CD8-positive, alpha-beta memory T cell (primary cell): ENCODE results near the gene EBLN1. TPM values are rescaled to one million over a fixed set of nuclear protein-coding genes. Genes with fewer than 3 reads are reported as not detected.

ENCODE experiments used
- CTCF ChIA-PET: fragments of 350-600 bp; sonication (Branson Sonifier 250); formaldehyde crosslinking; loops from one replicate; lab custom pipeline; 2021; ENCODE audit warnings: antibody characterized with exemption; lab: Charles Lee
- POLR2A ChIA-PET: fragments of 350-600 bp; sonication (Branson Sonifier 250); formaldehyde crosslinking; loops from one replicate; lab custom pipeline; 2021; ENCODE audit warnings: antibody characterized with exemption; lab: Charles Lee
- DNase-seq, 5 donors: peaks; one replicate each; pipeline versions ENCODE4 v3.0.0 to v3.0.0-alpha.2; 2020 to 2022; ENCODE audit warnings: mixed read lengths in 1 of 5
- H3K27ac ChIP-seq: one replicate; pipeline ENCODE4 v1.7.0; 2013; ENCODE audit warnings: low read depth, mild to moderate bottlenecking, low read length, moderate library complexity
- H3K27me3 ChIP-seq: 2 replicates; pipeline ENCODE4 v1.7.0; 2013; ENCODE audit warnings: low read length, mild to moderate bottlenecking; ENCODE audit not compliant: insufficient read depth, poor library complexity, severe bottlenecking
- H3K36me3 ChIP-seq: 2 replicates; pipeline ENCODE4 v1.7.0; 2013; ENCODE audit warnings: mild to moderate bottlenecking, low read length, moderate library complexity; ENCODE audit not compliant: insufficient read depth
- H3K4me1 ChIP-seq: 2 replicates; pipeline ENCODE4 v1.7.0; 2013; ENCODE audit warnings: mild to moderate bottlenecking, low read length, moderate library complexity; ENCODE audit not compliant: insufficient read depth
- H3K4me3 ChIP-seq: 2 replicates; pipeline ENCODE4 v1.7.0; 2013; ENCODE audit warnings: mild to moderate bottlenecking, low read length
- H3K9me3 ChIP-seq: 2 replicates; pipeline ENCODE4 v1.7.0; 2013; ENCODE audit warnings: mild to moderate bottlenecking, low read length
- H3K27ac Mint-ChIP-seq, 8 donors: one replicate each; pipeline ENCODE4 v1.8.0; 2020 to 2021; ENCODE audit warnings: mixed read lengths in 8 of 8, mild to moderate bottlenecking in 6 of 8, inconsistent platforms in 3 of 8, moderate library complexity in 3 of 8
- H3K27me3 Mint-ChIP-seq, 2 donors: one replicate each; pipeline ENCODE4 v1.8.0; 2020 to 2021; ENCODE audit warnings: mixed read lengths in 2 of 2, mild to moderate bottlenecking in 1 of 2, moderate library complexity in 1 of 2
- H3K36me3 Mint-ChIP-seq, 3 donors: one replicate each; pipeline ENCODE4 v1.8.0; 2020 to 2021; ENCODE audit warnings: mixed read lengths in 3 of 3, inconsistent platforms in 1 of 3, mild to moderate bottlenecking in 1 of 3
- H3K4me1 Mint-ChIP-seq, 3 donors: one replicate each; pipeline ENCODE4 v1.8.0; 2020 to 2021; ENCODE audit warnings: mixed read lengths in 3 of 3, inconsistent platforms in 1 of 3, mild to moderate bottlenecking in 1 of 3
- H3K4me3 Mint-ChIP-seq, 7 donors: one replicate each; pipeline ENCODE4 v1.8.0; 2020 to 2021; ENCODE audit warnings: mixed read lengths in 7 of 7, mild to moderate bottlenecking in 6 of 7, moderate library complexity in 4 of 7, inconsistent platforms in 2 of 7
- H3K9me3 Mint-ChIP-seq, 5 donors: one replicate each; pipeline ENCODE4 v1.8.0; 2020 to 2022; ENCODE audit warnings: mixed read lengths in 5 of 5, mild to moderate bottlenecking in 3 of 5, moderate library complexity in 2 of 5, inconsistent platforms in 1 of 5
- polyA plus RNA-seq: library from polyadenylated mRNA; unstranded; fragments of 300-500 nt; fragmentation: Illumina TruSeq; gene quantifications from one replicate; pipeline ENCODE4 v1.2.3, GENCODE V29; 2021
- total RNA-seq, 2 experiments: library from RNA; stranded (reverse); gene quantifications; one replicate each; pipeline ENCODE4 v1.2.3, GENCODE V29; 2021

The EBLN1 gene
- total and polyA plus RNA-seq, 3 experiments from 2014 or later: not detected

GRCh38 chr10:22193945-22194344 lies 23.9 kb downstream of the EBLN1 start:
- no peak overlapping the region for H3K4me3 ChIP-seq
- CTCF ChIA-PET: no interaction called here
- no peaks in the 10 kb centered on the region for H3K36me3 Mint-ChIP-seq
- no peak for DNase-seq
- no peaks in the 10 kb centered on the region for H3K36me3 ChIP-seq
- no peak overlapping the region for H3K27ac Mint-ChIP-seq
- no peak overlapping the region for H3K27ac ChIP-seq
- H3K27me3 Mint-ChIP-seq: peaks cover 7 to 16% of the 10 kb centered on the region in 2 donors
- no peaks in the 10 kb centered on the region for H3K4me1 Mint-ChIP-seq
- no peak overlapping the region for H3K4me3 Mint-ChIP-seq
- H3K27me3 ChIP-seq: no peaks in the 10 kb centered on the region
- no peaks in the 10 kb centered on the region for H3K4me1 ChIP-seq
- no peaks in the 10 kb centered on the region for H3K9me3 ChIP-seq
- no peaks in the 10 kb centered on the region for H3K9me3 Mint-ChIP-seq
- POLR2A ChIA-PET: interaction anchor here (0.7 kb wide), 1 partner anchor 62 kb away, joined by 8 read pairs; no protein-coding TSS in a partner anchor

GRCh38 chr10:22185586-22185985 lies 32.2 kb downstream of the EBLN1 start:
- Histone ChIP-seq H3K4me3 (no peak overlapping the region), H3K9me3 (no peaks in the 10 kb centered on the region), H3K27ac (no peak overlapping the region), H3K27me3 (peaks cover 5% of the 10 kb centered on the region), H3K4me1 (no peaks in the 10 kb centered on the region), H3K36me3 (no peaks in the 10 kb centered on the region)
- H3K27ac Mint-ChIP-seq: no peak overlapping the region
- H3K4me1 Mint-ChIP-seq: no peaks in the 10 kb centered on the region
- POLR2A ChIA-PET: no interaction called here
- CTCF ChIA-PET: no interaction called here
- no peak for DNase-seq
- no peaks in the 10 kb centered on the region for H3K36me3 Mint-ChIP-seq
- H3K27me3 Mint-ChIP-seq: peaks cover 20 to 40% of the 10 kb centered on the region in 2 donors
- peaks cover 0 to 7% (median 3%) of the 10 kb centered on the region in 5 donors for H3K9me3 Mint-ChIP-seq
- no peak overlapping the region for H3K4me3 Mint-ChIP-seq

- DNase-seq: no peak
- CTCF ChIA-PET: no interaction called here
- POLR2A ChIA-PET: no interaction called here
Measured at GRCh38 chr10:22183771-22184461, 33.9 kb downstream of the EBLN1 start.

GRCh38 chr10:22180724-22181123 lies 37.1 kb downstream of the EBLN1 start:
- CTCF ChIA-PET: no interaction called here
- POLR2A ChIA-PET: no interaction called here
- no peaks in the 10 kb centered on the region for H3K36me3 Mint-ChIP-seq

More at GRCh38 chr10:22183771-22184461, 33.9 kb downstream of the EBLN1 start:
- Mint-ChIP-seq H3K36me3 (no peaks in the 10 kb centered on the region), H3K4me1 (no peaks in the 10 kb centered on the region), H3K27me3 (peaks cover 22 to 43% of the 10 kb centered on the region in 2 donors), H3K4me3 (no peak overlapping the region), H3K9me3 (peaks cover 0 to 14% (median 6%) of the 10 kb centered on the region in 5 donors), H3K27ac (no peak overlapping the region)
- no peaks in the 10 kb centered on the region for H3K36me3 ChIP-seq
- H3K27me3 ChIP-seq: peaks cover 5% of the 10 kb centered on the region
- H3K4me1 ChIP-seq: no peaks in the 10 kb centered on the region
- no peak overlapping the region for H3K27ac ChIP-seq
- no peaks in the 10 kb centered on the region for H3K9me3 ChIP-seq
- H3K4me3 ChIP-seq: no peak overlapping the region

GRCh38 chr10:22174442-22174841 lies 43.4 kb downstream of the EBLN1 start:
- POLR2A ChIA-PET: no interaction called here
- no peaks in the 10 kb centered on the region for H3K4me1 Mint-ChIP-seq
- H3K4me3 ChIP-seq: no peak overlapping the region
- DNase-seq: no peak
- H3K27me3 Mint-ChIP-seq: peaks cover 20 to 52% of the 10 kb centered on the region in 2 donors
- H3K36me3 ChIP-seq: no peaks in the 10 kb centered on the region
- peaks cover 5% of the 10 kb centered on the region for H3K27me3 ChIP-seq
- CTCF ChIA-PET: no interaction called here
- H3K9me3 Mint-ChIP-seq: peaks cover 16 to 21% (median 17%) of the 10 kb centered on the region in 5 donors
- no peak overlapping the region for H3K27ac ChIP-seq
- no peak overlapping the region for H3K4me3 Mint-ChIP-seq
- H3K4me1 ChIP-seq: no peaks in the 10 kb centered on the region
- H3K27ac Mint-ChIP-seq: no peak overlapping the region
- no peaks in the 10 kb centered on the region for H3K9me3 ChIP-seq
- peaks cover 0 to 11% (median 0%) of the 10 kb centered on the region in 3 donors for H3K36me3 Mint-ChIP-seq

More at GRCh38 chr10:22180724-22181123, 37.1 kb downstream of the EBLN1 start:
- no peak overlapping the region for H3K27ac Mint-ChIP-seq
- Histone ChIP-seq H3K36me3 (no peaks in the 10 kb centered on the region), H3K27me3 (no peaks in the 10 kb centered on the region), H3K4me3 (no peak overlapping the region), H3K9me3 (no peaks in the 10 kb centered on the region), H3K4me1 (no peaks in the 10 kb centered on the region), H3K27ac (no peak overlapping the region)
- H3K4me3 Mint-ChIP-seq: no peak overlapping the region
- no peaks in the 10 kb centered on the region for H3K4me1 Mint-ChIP-seq
- no peak for DNase-seq
- peaks cover 21 to 50% of the 10 kb centered on the region in 2 donors for H3K27me3 Mint-ChIP-seq
- peaks cover 2 to 14% (median 6%) of the 10 kb centered on the region in 5 donors for H3K9me3 Mint-ChIP-seq

- DNase-seq: no peak
- no peaks in the 10 kb centered on the region for H3K4me1 Mint-ChIP-seq
- peaks cover 16 to 51% of the 10 kb centered on the region in 2 donors for H3K27me3 Mint-ChIP-seq
- H3K9me3 ChIP-seq: no peaks in the 10 kb centered on the region
- H3K36me3 Mint-ChIP-seq: peaks cover 0 to 16% (median 0%) of the 10 kb centered on the region in 3 donors
- ChIA-PET POLR2A (no interaction called here), CTCF (no interaction called here)
- no peak overlapping the region for H3K27ac ChIP-seq
- H3K9me3 Mint-ChIP-seq: peaks cover 19 to 25% (median 21%) of the 10 kb centered on the region in 5 donors
- H3K4me3 Mint-ChIP-seq: no peak overlapping the region
- H3K27ac Mint-ChIP-seq: no peak overlapping the region
- no peaks in the 10 kb centered on the region for H3K4me1 ChIP-seq
- no peaks in the 10 kb centered on the region for H3K36me3 ChIP-seq
- no peak overlapping the region for H3K4me3 ChIP-seq
- H3K27me3 ChIP-seq: peaks cover 5% of the 10 kb centered on the region
Measured at GRCh38 chr10:22171131-22171530, 46.7 kb downstream of the EBLN1 start.

GRCh38 chr10:22170582-22170981 lies 47.2 kb downstream of the EBLN1 start:
- DNase-seq: no peak
- no peak overlapping the region for H3K4me3 ChIP-seq
- H3K9me3 ChIP-seq: no peaks in the 10 kb centered on the region
- no peaks in the 10 kb centered on the region for H3K36me3 ChIP-seq
- ChIA-PET POLR2A (no interaction called here), CTCF (no interaction called here)
- no peaks in the 10 kb centered on the region for H3K4me1 ChIP-seq
- Mint-ChIP-seq H3K27ac (no peak overlapping the region), H3K4me3 (no peak overlapping the region), H3K36me3 (peaks cover 0 to 16% (median 0%) of the 10 kb centered on the region in 3 donors), H3K4me1 (no peaks in the 10 kb centered on the region), H3K9me3 (peaks cover 19 to 25% (median 21%) of the 10 kb centered on the region in 5 donors), H3K27me3 (peaks cover 16 to 49% of the 10 kb centered on the region in 2 donors)
- peaks cover 5% of the 10 kb centered on the region for H3K27me3 ChIP-seq
- H3K27ac ChIP-seq: no peak overlapping the region

GRCh38 chr10:22159979-22160378 lies 57.8 kb downstream of the EBLN1 start:
- Mint-ChIP-seq H3K27me3 (peaks cover 5 to 18% of the 10 kb centered on the region in 2 donors), H3K36me3 (peaks cover 0 to 4% (median 0%) of the 10 kb centered on the region in 3 donors), H3K4me3 (no peak overlapping the region), H3K4me1 (peaks cover 7 to 16% (median 12%) of the 10 kb centered on the region in 3 donors), H3K27ac (no peak overlapping the region), H3K9me3 (no peaks in the 10 kb centered on the region)
- CTCF ChIA-PET: no interaction called here
- DNase-seq: no peak
- Histone ChIP-seq H3K27me3 (no peaks in the 10 kb centered on the region), H3K4me1 (peaks cover 3% of the 10 kb centered on the region), H3K27ac (no peak overlapping the region), H3K9me3 (no peaks in the 10 kb centered on the region), H3K36me3 (no peaks in the 10 kb centered on the region), H3K4me3 (no peak overlapping the region)
- POLR2A ChIA-PET: no interaction called here
